GM06990 (cell line): ENCODE measurements around the gene NUP42.

Experiments used
- DNase-seq: peaks from one replicate; pipeline ENCODE4 v3.0.0-alpha.2; 2011; ENCODE audit not compliant: insufficient read length; ENCODE audit errors: extremely low read depth
- H3K27me3 ChIP-seq: replicated peaks from 2 replicates; pipeline ENCODE4 v1.6.0; 2011; ENCODE audit warnings: low read length; ENCODE audit not compliant: control insufficient read depth, insufficient read depth
- H3K36me3 ChIP-seq: 2 replicates; pipeline ENCODE4 v1.5.1; 2011; ENCODE audit warnings: low read length; ENCODE audit not compliant: control insufficient read depth, insufficient read depth
- H3K4me3 ChIP-seq: replicated peaks from 2 replicates; pipeline ENCODE4 v1.5.1; 2011; ENCODE audit warnings: low read depth, mild to moderate bottlenecking, control low read depth, low read length
- TF ChIP-seq, protein P1 (sequence below): IDR thresholded peaks from 2 replicates; pipeline ENCODE4 v1.5.1; 2011; ENCODE audit warnings: low read length, control low read depth, mild to moderate bottlenecking, inconsistent platforms; ENCODE audit not compliant: insufficient read depth, poor library complexity, severe bottlenecking

The NUP42 gene, protein sequence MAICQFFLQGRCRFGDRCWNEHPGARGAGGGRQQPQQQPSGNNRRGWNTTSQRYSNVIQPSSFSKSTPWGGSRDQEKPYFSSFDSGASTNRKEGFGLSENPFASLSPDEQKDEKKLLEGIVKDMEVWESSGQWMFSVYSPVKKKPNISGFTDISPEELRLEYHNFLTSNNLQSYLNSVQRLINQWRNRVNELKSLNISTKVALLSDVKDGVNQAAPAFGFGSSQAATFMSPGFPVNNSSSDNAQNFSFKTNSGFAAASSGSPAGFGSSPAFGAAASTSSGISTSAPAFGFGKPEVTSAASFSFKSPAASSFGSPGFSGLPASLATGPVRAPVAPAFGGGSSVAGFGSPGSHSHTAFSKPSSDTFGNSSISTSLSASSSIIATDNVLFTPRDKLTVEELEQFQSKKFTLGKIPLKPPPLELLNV

DNA sequence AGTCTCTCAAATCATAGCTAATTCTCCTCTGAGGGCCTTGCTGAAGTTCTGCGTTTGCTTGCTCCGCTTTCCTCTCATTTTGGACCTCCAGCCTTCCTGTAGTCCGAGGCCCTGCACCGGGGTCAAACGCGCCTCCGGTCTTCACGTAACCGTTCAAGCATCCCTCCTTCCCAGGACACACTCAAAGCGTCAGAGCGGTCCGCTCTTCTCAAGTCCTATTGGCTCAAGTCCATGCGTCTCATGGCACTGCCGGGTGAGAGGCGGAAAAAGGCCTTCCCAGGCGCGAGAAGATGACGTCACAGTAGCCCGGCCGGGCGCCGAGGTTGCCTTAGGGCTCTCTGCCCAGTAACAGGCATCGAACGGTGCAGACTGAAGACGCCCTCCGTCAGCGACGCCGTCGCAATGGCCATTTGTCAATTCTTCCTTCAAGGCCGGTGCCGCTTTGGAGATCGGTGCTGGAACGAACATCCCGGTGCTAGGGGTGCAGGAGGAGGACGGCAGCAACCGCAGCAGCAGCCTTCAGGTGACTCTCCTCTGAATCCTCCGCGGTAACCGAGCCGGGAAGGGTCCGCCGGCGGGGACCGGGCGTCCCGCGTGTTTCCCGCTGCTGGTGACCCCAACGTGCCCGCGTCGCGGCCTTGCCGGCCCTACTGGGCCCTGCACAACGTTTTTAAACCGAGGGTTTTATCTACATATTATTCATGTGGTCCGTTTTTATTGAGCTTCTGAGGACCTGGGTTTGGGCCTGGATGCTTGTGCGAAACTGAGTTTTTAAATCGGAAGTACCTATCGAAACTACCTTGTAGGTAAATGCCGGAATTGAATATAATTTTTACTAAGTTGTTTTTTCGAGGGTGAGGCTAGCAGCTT lies at the start of gene NUP42:
Gene NUP42, plus strand, starts transcription at position 365 of the 870 bp plus-strand sequence. Its CDS starts 38 bp downstream, at position 403.
- Histone ChIP-seq H3K36me3 (no peaks in the 10 kb centered on the region), H3K4me3 (peak within 1 kb of the TSS; percentile 92), H3K27me3 (no peaks in the 10 kb centered on the region)
- TF ChIP-seq, protein P1, sequence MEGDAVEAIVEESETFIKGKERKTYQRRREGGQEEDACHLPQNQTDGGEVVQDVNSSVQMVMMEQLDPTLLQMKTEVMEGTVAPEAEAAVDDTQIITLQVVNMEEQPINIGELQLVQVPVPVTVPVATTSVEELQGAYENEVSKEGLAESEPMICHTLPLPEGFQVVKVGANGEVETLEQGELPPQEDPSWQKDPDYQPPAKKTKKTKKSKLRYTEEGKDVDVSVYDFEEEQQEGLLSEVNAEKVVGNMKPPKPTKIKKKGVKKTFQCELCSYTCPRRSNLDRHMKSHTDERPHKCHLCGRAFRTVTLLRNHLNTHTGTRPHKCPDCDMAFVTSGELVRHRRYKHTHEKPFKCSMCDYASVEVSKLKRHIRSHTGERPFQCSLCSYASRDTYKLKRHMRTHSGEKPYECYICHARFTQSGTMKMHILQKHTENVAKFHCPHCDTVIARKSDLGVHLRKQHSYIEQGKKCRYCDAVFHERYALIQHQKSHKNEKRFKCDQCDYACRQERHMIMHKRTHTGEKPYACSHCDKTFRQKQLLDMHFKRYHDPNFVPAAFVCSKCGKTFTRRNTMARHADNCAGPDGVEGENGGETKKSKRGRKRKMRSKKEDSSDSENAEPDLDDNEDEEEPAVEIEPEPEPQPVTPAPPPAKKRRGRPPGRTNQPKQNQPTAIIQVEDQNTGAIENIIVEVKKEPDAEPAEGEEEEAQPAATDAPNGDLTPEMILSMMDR = peak; percentile 6
- peak; percentile 99 for DNase-seq

DNA sequence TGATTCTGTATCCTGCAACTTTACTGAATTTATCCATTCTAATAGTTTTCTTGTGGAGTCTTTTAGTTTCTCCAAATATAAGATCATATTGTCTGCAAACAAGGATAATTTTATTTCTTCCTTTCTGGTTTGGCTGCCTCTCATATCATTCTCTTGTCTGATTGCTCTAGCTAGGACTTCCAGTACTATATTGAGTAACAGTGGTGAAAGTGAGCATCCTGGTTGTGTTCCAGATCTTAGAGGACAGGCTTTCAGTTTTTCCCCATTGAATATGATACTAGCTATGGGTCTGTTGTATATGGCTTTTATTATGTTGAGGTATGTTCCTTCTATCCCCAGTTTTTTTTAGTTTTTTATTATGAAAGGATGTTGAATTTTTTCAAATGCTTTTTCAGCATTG lies 48.1 kb upstream of the NUP42 start:
- no peak for DNase-seq
- Histone ChIP-seq H3K4me3 (no peak overlapping the region), H3K36me3 (no peaks in the 10 kb centered on the region), H3K27me3 (no peaks in the 10 kb centered on the region)
- TF ChIP-seq, protein P1 = no peak

DNA sequence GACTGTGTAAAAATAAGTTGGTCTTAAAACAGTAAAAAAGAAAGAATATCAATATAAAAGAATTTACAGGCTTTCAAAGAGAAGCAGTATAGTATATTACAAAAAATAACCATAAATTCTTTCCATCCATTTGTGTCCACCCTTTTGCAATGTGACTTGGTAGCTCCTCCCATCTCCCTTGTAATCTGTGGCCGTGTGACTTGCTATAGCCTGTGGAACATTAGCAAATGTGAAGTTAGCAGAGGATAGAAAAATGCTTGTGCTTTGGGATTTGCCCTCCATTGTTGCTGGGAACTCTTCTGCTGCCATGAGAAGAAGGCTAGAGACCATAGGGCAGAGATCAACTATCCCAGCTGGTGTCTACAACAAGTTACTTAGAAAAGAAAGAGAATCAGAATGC lies 46.1 kb upstream of the NUP42 start:
- no peaks in the 10 kb centered on the region for H3K36me3 ChIP-seq
- no peak overlapping the region for H3K4me3 ChIP-seq
- H3K27me3 ChIP-seq = no peaks in the 10 kb centered on the region
- TF ChIP-seq, protein P1 = no peak
- DNase-seq = no peak

DNA sequence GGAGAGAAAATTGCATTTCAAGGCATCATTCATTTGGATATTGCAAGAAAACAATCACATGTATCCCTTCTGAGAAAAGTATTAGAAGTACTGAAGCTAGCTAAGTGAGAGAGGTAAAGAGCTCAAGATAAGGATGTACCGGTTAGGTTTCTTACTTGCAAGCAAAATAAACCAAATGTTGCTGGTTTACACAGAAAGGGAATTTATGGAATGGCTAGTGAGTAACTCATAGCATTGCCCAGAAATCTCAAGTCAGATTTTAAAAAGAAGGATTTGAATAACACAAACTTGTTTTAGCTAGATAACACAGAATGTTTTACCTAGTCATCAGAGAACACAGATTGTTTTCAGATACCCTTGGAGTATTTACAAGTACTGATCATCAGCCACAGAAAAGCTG lies 45.6 kb upstream of the NUP42 start:
- H3K36me3 ChIP-seq = no peaks in the 10 kb centered on the region
- H3K4me3 ChIP-seq = no peak overlapping the region
- H3K27me3 ChIP-seq = no peaks in the 10 kb centered on the region
- no peak for DNase-seq
- TF ChIP-seq, protein P1 = no peak

DNA sequence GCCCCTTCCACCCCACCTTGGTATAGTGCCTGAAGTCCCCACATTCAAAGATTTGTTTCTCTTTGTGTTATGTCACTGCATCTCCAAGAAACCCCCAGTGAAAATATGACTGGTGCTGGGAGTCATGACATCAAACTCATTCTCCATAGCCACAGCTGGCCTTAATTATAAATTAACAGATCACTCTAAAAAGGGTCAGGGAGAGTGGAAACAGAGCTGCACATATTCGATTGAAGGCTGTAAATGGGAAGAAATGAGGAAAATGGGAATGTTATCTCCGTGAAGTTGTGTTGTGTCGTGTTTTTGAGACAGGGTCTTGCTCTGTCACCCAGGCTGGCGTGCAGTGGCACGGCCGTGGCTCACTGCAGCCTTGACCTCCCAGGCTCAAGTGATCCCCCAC lies 24.2 kb upstream of the NUP42 start:
- H3K36me3 ChIP-seq = no peaks in the 10 kb centered on the region
- TF ChIP-seq, protein P1 = no peak
- no peak for DNase-seq
- H3K4me3 ChIP-seq = no peak overlapping the region
- H3K27me3 ChIP-seq = no peaks in the 10 kb centered on the region
